NT2/D1 (cell line): Measurements from ENCODE around the gene CALR3.

Experiments used
- SUZ12 ChIP-seq: IDR thresholded peaks from 2 replicates; pipeline ENCODE4 v1.6.1; 2011; ENCODE audit not compliant: insufficient read length, insufficient read depth; ENCODE audit errors: extremely low read depth
- YY1 ChIP-seq: IDR thresholded peaks from 2 replicates; pipeline ENCODE4 v1.6.1; 2011; ENCODE audit not compliant: insufficient read length, insufficient read depth
- ZNF274 ChIP-seq: IDR thresholded peaks from 2 replicates; pipeline ENCODE4 v1.6.1; 2011; ENCODE audit warnings: mild to moderate bottlenecking, low read depth, low read length

GRCh38 chr19:16460454-16460853 lies 35.5 kb downstream of the CALR3 start:
- no peak for TF ChIP-seq ZNF274
- no peak for TF ChIP-seq YY1
- TF ChIP-seq SUZ12: no peak
